GM18499 (cell line): ENCODE data around the gene NKD2.
"Not testable (repeated sequence)": the region's sequence is repeated elsewhere in the genome, so short reads cannot be mapped to it uniquely, and the experiment has no call there.

Experiments
- ATAC-seq: cut with Tn5 transposase; IDR thresholded peaks from one replicate; pipeline ENCODE4 v1.9.1; 2021; ENCODE audit warnings: moderate number of reproducible peaks; ENCODE audit not compliant: insufficient read depth, unreplicated experiment

NKD2 gene

DNA sequence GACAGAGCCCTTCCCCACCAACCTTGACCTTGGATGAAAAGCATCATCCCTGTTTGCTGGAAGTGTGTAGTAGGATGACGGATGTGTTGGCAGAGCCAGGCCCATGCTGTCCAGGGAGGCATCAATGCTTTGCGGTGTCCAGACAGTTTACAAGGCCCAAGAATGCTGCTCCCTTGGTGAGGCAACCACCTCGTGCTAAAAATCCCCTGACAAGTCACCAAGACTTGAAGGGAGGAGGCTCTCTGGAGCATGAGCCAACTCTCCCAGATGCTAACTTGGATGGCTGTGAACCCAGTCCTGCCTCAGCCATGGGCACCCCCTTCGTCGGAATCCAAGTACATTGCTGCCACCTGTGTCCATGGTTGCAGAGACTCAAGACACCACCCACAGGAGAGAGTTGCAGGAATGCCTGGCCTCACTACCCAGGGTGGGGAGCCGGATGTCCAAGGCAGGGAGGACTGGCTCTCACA, 9.5 kb upstream of the NKD2 start:
- ATAC-seq: no peak

DNA sequence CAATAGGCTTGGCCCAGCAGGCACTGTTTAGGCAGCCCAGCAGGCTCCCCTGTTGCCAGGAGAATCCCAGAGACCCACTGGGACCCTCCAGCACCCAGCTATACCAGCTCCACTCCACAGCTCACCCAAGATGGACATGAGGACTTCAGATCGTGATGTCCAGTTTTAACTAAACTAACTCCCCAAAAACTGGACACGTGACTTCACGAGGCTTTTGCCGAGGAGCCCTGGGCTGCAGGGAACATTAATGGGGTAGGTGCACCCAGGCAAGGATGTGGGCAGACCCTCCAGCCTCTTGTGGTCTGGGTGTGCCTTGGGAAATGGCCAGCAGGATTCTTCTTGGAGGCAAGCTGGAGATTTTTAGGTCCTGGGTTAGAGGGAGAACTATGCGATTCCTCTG, 8.9 kb upstream of the NKD2 start:
- no peak for ATAC-seq

DNA sequence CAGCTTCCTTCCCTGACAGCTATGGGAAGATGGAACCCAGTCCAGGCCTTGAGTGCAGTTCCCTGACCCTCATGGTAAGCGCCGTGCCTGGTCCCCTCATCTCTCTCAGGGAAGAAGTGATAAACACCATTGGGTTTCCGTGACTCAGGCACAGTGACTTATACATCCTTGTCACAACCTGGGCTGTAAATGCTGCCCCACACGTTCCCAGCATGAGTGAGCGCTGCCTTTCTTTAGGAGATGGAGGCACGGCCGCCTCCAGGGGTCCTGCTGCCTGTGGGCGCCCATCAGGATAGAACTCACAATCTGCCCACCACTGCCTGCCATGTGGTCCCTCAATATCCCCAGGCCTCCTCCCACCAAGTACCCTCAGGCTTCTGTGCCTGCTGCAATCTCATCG, 8.3 kb upstream of the NKD2 start:
- no peak for ATAC-seq

DNA sequence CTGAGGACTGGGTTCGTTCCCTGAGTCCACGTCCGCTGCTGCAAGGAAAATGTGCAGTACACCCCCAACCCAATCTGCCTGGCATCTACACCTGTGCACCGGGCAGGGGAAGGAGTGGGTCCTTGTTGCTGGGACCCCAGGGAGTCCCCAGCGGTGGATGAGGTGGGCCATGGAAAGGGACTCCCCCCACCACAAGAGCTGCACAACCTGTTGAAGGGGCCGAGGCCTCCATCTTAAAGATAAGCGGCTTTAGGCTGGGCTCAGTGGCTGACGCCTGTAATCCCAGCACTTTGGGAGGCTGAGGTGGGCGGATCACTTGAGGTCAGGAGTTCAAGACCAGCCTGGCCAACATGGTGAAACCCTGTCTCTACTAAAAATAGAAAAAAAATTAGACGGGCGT, 7.8 kb upstream of the NKD2 start:
- not testable (repeated sequence) for ATAC-seq

DNA sequence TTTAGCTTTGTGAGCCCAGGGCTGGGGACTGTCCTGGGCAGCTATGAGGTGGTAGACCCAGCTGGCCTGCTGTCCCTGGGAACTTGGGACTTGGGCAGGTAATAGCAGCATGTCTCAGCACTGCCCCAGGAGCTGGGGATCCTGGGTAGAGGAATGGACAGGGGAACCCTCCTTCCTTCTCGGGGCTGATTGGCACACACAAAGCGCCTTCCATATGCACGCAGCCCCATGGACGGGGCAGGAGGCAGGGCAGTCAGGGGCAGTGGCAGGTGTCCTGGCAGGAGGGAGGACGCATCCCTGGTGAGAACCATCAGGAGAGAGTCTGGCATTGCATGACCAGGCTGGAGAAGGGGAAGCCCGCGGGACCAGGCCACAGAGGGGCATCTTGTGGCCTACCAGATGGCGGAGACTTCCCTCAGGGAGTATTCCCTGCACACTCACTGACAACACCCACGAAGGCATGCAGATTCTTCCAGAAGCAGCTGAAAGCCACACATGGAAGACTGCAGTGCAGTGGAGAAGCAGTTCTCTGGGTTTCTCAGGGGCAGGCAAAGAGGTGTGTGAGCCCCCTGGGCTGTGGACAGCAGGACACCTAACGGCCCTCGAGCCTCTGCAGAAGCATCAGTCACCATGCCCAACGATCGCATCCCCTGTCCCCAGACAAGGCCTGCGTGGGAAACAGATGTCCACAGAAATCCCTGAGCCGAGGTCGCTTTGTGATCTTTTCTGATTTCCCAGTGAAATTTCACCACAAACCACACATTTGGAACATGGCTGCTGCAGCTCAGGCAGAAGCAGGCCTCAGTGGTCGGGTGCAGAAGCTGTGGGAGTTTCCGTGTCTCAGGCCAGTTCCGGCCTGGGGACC, 7.0 kb upstream of the NKD2 start:
- no peak for ATAC-seq

DNA sequence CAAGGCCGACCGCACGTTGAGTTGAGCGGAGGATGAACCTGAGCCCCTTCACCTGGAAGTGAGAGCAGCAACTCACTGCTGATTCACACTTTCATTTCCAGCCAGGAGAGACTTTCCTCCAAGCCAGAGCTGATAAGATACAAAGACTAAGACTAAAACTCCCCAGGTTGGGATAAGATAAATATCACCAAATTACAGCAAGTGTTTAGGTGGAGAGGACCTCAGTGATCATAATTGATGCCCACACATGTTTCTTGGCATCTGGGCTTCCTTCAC, 6.4 kb upstream of the NKD2 start:
- ATAC-seq: no peak

DNA sequence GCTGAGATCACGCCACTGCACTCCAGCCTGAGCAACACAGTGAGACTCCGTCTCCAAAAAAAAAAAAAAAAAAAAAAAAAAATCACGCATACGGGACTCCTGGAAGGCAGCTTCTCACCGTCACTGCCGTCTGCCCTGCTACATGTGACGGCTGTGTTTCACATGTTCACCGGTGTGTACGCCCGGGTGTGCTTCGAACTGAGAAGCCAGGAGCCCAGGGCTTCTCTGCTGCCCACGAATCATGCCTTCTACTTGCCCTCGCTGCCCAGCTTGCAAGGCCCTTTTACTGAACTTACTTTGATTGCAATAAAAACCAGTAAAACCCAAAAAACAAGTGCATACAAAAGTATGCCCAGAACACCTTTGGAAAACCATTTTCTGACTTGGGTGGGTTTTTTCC, 5.8 kb upstream of the NKD2 start:
- no peak for ATAC-seq

DNA sequence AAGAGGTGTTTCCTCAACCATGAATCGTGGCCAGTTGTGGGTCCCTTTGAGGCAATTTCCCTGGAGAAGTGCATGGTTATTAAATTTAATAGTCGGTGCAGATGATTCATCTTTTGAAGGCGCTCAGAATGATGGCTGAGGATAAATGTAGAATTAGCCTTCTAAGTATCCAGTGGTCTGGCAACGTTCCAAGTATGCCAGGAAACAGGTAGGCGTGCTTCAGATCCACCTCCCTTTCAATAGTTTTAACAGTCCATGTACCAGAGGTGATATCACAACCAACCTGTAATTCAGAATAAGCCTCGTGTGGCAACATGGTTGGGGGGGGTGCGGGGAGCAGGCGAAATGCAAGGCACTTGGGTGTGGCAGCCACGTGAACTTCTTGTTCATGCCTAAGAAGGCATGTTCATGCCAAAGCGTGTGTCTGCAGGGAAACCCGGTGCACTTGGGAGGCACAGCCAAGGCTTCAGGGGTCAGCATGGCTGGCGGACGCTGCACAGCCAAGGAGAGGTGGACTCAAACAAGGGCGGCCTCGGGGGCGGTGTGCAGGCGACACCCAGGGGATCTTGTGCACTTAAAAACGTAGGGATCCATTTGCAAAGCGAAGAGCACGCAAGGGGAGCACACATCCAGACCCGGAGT, 5.2 kb upstream of the NKD2 start:
- no peak for ATAC-seq

DNA sequence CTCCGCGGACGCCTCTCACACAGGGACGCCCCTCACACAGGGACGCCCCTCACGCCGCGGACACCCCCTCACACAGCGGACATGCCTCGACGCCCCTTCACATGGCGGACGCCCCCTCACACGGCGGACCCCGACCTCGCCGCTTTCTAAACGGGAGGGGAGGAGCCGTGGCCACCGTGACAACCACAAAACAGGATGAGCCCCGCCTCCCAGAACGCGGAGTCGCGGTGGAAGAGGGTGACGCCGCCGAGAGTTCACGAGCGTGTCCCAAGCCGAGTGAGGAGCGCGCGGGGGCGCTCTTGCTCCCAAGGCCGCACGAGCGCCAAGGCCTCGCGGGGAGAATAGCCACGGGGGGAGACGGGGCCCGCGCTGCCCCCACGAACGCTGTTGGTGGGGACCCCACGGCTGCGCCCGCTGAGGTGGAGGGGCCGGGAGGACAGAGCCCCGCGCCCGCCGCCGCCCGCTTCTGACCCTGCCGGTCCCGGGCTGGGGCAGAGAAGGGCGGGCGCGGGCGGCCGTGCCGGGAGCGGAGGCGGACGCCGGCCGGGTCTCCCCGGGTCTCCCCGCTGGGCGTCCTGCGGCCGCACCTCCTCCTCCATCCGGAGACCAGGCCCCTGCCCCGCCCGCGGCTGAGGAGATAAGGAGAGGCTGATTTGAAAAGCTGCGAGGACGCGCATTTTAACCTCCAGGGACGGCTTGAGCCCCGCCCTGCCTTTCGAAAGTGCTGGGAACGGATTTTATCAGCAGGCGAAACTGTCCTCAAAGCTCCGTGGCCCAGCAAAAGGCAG, 3.9 kb upstream of the NKD2 start:
- ATAC-seq: no peak

DNA sequence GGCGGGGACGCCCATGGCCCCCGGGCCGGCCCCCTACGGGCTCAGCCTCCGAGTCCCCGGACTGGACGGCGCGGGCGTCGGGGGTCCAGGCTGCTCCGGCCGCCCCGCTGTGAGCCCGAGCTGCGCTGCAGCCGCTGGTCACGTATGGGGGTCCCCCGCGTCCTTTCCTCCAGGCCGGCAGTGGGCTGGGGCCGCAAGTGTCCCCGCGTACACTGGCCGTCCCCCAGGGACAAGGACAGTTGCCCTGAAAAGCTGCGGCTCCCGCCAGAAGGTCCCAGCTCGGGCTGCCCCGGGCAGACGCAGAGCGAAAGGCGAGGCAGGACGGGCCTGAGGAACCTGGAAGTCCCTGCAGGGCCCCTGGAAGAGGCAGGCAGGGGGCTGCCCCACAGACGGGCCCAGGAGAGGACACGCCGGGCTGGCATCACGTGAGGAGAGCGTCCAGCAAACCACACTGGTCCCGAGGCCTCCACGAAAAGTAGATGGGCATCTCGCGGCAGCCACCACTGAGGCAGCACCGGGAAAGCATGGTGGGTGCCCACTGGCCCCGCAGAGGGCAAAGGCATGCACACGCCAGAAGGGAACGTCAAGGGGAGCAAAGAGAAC, 3.3 kb upstream of the NKD2 start:
- no peak for ATAC-seq

DNA sequence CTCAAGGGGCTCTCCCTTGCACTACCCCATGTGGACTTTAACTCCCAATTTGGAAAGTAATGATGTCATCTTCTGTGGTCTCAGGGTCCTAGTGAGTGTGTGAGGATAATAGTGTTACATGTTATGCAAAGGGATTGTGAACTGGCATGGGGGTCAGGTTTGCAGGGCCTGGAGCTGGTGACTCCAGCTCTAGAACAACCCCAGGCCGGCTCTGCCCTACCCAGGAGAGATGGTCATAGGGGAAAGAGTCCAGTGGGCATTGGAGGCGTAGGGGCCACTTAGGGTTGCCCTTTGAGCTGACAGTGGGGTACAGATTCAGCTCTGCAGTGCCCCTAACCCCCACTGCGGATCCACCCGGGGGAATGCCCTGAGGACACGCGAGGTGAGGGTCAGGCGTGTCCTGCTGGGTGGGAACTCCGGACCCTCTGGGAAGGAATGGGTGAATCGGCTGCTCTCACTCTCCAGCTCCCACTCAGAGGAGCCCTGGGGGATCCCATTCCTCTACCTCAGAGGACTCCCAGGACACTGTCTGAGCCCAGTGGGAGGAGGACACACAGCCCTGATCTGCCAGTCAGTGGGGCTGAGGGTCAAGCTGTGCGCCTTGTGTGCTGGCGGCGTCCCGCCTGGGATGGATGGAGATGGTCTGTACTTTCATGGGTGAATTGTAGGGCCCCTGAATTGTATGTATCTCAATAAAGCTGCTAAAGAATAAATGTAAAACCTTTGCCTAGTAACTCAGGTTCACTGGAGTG, 2.5 kb upstream of the NKD2 start:
- ATAC-seq: no peak

DNA sequence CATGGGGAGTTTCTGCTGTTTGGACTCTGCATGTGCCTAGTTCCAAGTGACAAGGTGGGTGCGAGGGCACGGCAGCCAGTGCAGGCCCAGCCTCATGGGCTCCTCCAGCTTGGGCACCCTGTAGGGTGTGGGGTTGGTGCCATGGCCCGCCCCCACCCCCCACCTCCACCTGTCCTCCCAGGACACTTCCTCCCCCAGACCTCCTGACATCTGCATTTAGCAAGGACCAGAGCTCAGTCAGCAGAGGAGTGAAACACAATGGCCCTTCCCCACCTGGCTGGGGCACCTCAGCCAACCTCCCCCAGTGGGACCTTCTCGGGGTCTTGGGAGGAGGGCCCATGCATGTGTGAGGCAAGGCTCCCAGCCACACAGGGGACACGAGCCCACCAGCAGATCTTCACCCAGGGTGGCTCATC, 1.9 kb upstream of the NKD2 start:
- no peak for ATAC-seq

DNA sequence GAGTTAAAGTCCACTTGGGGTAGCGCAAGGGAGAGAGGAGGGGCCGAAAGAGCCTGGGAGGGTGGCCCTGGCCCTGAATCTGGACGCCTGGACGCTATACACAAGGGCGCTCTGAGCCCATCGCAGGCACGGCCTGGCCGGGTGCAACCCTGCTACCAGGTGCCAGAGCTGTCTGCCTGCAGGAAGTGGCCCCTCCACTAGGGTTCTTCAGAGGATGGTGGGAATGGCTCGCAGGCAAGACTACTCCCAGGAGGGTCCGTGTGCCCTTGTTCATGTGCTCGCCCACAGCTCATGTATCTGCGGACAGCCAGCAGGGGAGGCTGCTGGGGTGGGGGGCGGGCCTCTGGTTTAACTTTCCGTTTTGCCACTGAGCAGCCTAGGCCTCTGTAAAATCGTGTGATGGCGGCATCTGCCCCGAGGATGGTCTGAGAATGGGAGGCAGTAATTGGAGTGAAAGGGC, 1.4 kb upstream of the NKD2 start:
- ATAC-seq: no peak

DNA sequence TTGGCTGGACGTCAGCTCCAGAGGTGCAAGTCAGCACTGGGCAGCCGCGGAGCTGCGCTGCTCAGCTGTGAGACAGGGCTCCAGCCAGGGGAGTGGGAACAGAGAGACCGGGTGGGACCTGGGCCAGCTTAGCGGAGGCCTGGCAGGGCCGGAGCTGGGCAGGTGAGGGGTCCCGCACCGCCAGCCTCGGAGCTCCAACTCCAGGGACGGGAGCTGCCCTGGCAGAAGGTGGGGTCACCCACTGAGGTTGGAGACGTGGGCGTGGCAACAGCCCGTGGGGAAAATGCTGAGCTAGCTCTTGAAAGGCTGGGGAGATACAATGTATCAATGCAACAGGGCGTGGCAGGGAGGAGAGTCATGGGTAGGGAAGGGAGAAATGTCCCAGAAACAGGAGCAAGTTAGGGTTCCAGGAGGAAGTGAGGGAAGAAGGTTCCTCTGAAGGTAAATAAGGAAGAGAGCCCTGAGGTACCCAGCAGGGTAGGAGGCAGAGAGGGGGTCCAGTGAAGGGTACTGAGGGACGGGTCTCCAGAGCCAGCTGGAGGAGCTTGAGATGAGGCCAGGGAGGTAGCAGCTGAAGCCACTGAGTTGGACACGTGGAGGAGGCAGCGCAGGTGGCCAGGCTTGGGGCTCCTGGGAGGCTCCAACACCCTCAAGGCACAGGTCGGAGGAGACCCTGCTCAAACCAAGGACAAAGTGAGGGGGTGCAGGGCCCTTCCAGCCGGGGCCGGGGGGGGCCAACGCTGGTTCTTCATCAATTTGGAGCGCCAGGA, 736 bp upstream of the NKD2 start:
- ATAC-seq: no peak

DNA sequence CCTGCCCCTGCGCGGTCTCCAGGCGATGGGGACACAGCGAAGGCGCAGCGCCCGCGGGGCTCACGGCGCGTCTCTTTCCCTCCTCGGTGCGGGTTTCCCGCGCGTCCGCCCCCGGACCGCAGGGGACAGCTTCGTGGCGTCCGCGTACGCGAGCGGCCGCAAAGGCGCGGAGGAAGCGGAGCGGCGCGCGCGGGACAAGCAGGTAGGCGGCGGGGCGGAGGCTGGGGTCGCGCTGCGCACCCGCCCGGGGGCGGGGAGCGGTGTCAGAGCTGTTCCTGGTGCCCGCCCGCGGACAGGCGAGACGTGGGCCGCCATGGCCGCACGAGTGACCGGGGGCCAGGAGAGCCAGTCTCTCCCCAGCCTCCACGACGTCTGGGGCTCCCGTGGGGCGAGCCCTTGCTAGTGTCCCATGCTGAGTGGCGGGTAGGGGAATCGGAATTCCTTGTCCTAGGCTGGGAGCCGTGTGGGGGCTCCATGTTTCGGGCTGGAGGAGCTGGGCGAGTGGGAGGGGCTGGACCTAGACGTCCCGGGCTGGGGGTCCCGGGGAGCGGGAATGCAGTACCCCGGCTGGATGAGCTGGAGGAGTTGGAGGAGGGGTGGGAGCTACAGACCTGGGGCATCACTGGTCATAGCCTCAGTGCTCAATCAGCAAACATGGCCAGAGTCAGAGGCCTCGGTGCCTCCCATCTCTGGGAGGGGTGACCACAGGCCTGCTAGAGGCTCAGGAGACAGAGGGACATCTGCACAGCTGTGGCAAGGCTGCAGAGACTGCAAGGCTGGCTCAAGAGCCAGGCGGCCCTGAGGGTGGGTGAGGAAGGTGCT, 968 bp downstream of the NKD2 start:
- no peak for ATAC-seq

DNA sequence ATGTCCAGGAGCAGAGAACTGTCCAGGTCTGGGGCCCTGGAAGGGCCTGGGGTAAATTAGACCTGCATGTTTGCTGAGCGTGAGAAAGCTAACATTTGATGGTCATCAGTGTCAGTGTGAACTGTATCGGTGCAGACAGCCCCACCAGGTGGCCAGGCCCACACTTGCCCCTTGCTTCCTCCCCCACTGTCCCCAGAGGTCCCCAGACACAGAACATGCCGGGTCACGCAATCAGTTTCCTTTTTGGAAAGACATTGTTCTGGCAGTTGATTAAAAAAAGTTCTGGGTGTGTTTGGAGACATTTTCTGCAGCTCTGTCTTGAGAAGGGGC, 1.5 kb downstream of the NKD2 start:
- ATAC-seq: no peak

DNA sequence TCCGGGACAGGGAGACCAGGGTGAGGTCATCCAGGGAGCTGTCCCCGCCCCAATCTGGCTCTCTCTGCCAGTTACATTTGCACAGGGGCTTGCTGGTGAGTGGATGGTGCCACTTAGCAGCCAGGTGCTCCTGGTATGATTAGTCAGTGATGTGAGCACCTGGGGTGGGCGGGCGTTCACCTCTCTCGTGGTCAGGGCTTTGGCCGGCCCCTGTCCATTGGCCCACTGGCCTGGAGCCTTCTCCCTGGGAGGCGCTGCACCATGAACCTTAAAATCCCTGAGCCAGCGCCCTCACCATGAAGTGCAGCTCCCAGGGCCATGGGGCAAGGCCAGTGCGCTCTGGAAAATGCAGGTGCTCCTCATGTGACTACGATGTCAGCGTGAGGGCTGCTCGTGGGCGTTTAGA, 2.0 kb downstream of the NKD2 start:
- ATAC-seq: no peak

DNA sequence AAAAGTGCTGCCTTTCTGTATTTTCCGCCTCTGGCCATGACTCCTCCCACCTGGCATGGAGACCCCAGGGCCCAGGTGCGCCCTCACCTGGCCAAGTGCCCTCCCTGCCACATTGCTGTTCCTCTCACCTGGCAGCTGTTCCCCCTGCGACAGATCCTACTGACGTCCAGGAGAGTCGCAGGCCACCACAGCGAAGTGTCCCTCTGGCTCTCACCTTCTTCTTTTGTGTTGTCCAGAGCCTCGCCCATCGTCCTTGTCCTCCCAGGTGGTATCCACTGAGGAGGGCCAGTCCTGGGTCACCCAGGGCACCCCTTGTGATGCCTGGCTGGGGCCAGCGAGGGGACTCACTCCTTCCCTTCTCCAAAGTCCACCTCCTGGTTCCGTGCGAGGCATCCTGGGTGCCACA, 2.6 kb downstream of the NKD2 start:
- no peak for ATAC-seq
